H9 (cell line): ENCODE measurements around the gene BLVRB. TPM values are rescaled to one million over a fixed set of nuclear protein-coding genes. Genes with fewer than 3 reads are reported as not detected.

Source experiments
- DNase-seq: peaks from one replicate; pipeline ENCODE4 v3.0.0-alpha.2; 2017
- H2AFZ ChIP-seq: one replicate; pipeline ENCODE4 v1.6.1; 2013; ENCODE audit warnings: mild to moderate bottlenecking, low read length, control low read depth, moderate library complexity
- H2AK5ac ChIP-seq: 2 replicates; pipeline ENCODE4 v1.6.1; 2013; ENCODE audit warnings: low read length, control low read depth, mixed read lengths; ENCODE audit not compliant: insufficient read length
- H2BK120ac ChIP-seq: one replicate; pipeline ENCODE4 v1.6.1; 2013; ENCODE audit warnings: low read depth, mild to moderate bottlenecking, low read length, control low read depth, inconsistent platforms; ENCODE audit not compliant: poor library complexity, severe bottlenecking
- H2BK12ac ChIP-seq: 2 replicates; pipeline ENCODE4 v1.6.1; 2013; ENCODE audit warnings: low read length, control low read depth, mixed read lengths, low read depth; ENCODE audit not compliant: insufficient read length
- H2BK15ac ChIP-seq: 2 replicates; pipeline ENCODE4 v1.6.1; 2013; ENCODE audit warnings: low read depth, low read length, control low read depth
- H2BK20ac ChIP-seq: one replicate; pipeline ENCODE4 v1.6.1; 2013; ENCODE audit warnings: low read depth, mild to moderate bottlenecking, low read length, control low read depth, inconsistent platforms; ENCODE audit not compliant: poor library complexity, severe bottlenecking
- H2BK5ac ChIP-seq: 2 replicates; pipeline ENCODE4 v1.6.1; 2013; ENCODE audit warnings: low read length, control low read depth, mixed read lengths; ENCODE audit not compliant: insufficient read length
- H3K14ac ChIP-seq: 2 replicates; pipeline ENCODE4 v1.6.1; 2013; ENCODE audit warnings: low read length, control low read depth; ENCODE audit not compliant: insufficient read depth
- H3K18ac ChIP-seq: 2 replicates; pipeline ENCODE4 v1.6.1; 2013; ENCODE audit warnings: low read depth, mild to moderate bottlenecking, mixed read lengths, low read length, control low read depth; ENCODE audit not compliant: insufficient read length
- H3K23ac ChIP-seq: 2 replicates; pipeline ENCODE4 v1.6.1; 2013; ENCODE audit warnings: low read length, control low read depth, mixed read lengths, low read depth; ENCODE audit not compliant: insufficient read length
- H3K23me2 ChIP-seq: 2 replicates; pipeline ENCODE4 v1.6.1; 2013; ENCODE audit warnings: low read depth, mild to moderate bottlenecking, mixed read lengths, low read length, control low read depth; ENCODE audit not compliant: insufficient read length, poor library complexity, severe bottlenecking
- H3K27ac ChIP-seq: 2 replicates; pipeline ENCODE4 v1.5.1; 2013; ENCODE audit warnings: low read length, control low read depth, mixed read lengths, low read depth; ENCODE audit not compliant: insufficient read length
- H3K27me3 ChIP-seq: 2 replicates; pipeline ENCODE4 v1.6.1; 2013; ENCODE audit warnings: low read length, control low read depth, inconsistent platforms; ENCODE audit not compliant: insufficient read depth
- H3K4ac ChIP-seq: 2 replicates; pipeline ENCODE4 v1.6.1; 2013; ENCODE audit warnings: low read depth, mild to moderate bottlenecking, control low read depth, inconsistent platforms, low read length, moderate library complexity
- H3K4me1 ChIP-seq: 2 replicates; pipeline ENCODE4 v1.6.1; 2013; ENCODE audit warnings: low read length, control low read depth, inconsistent platforms; ENCODE audit not compliant: insufficient read depth
- H3K4me2 ChIP-seq: 2 replicates; pipeline ENCODE4 v1.6.1; 2013; ENCODE audit warnings: low read length, control low read depth, mixed read lengths; ENCODE audit not compliant: insufficient read length, insufficient read depth
- H3K56ac ChIP-seq: 2 replicates; pipeline ENCODE4 v1.6.1; 2013; ENCODE audit warnings: low read depth, mild to moderate bottlenecking, mixed read lengths, low read length, control low read depth; ENCODE audit not compliant: insufficient read length
- H3K79me1 ChIP-seq: 2 replicates; pipeline ENCODE4 v1.6.1; 2013; ENCODE audit warnings: low read depth, mild to moderate bottlenecking, moderate library complexity, low read length, control low read depth, inconsistent platforms; ENCODE audit not compliant: insufficient read depth, poor library complexity, severe bottlenecking
- H3K79me2 ChIP-seq: 2 replicates; pipeline ENCODE4 v1.6.1; 2013; ENCODE audit warnings: low read length, control low read depth, inconsistent platforms; ENCODE audit not compliant: insufficient read depth
- H3K9ac ChIP-seq: 2 replicates; pipeline ENCODE4 v1.6.1; 2013; ENCODE audit warnings: low read length, control low read depth, mixed read lengths; ENCODE audit not compliant: insufficient read length; ENCODE audit errors: extremely low read depth
- H3K9me3 ChIP-seq: one replicate; pipeline ENCODE4 v1.6.1; 2013; ENCODE audit warnings: low read depth, low read length, inconsistent platforms; ENCODE audit not compliant: control insufficient read depth
- H3T11ph ChIP-seq: one replicate; pipeline ENCODE4 v1.6.1; 2013; ENCODE audit warnings: mild to moderate bottlenecking, low read length, control low read depth, inconsistent platforms
- H4K20me1 ChIP-seq: one replicate; pipeline ENCODE4 v1.6.1; 2013; ENCODE audit not compliant: control insufficient read depth, insufficient read length, insufficient read depth
- H4K5ac ChIP-seq: 2 replicates; pipeline ENCODE4 v1.6.1; 2013; ENCODE audit warnings: low read depth, mild to moderate bottlenecking, mixed read lengths, low read length, control low read depth; ENCODE audit not compliant: insufficient read length
- H4K8ac ChIP-seq: replicated peaks from 2 replicates; pipeline ENCODE4 v1.6.1; 2013; ENCODE audit warnings: low read length, control low read depth, mixed read lengths, low read depth; ENCODE audit not compliant: insufficient read length
- H4K91ac ChIP-seq: 2 replicates; pipeline ENCODE4 v1.6.1; 2013; ENCODE audit warnings: low read depth, mild to moderate bottlenecking, moderate library complexity, mixed read lengths, low read length, control low read depth; ENCODE audit not compliant: insufficient read length
- H3K27ac Mint-ChIP-seq, 3 experiments: 2 replicates in 2 of 3; 3 replicates in 1 of 3; pipeline ENCODE4 v1.8.0; 2020 to 2021; ENCODE audit warnings: mixed read lengths in 3 of 3, mild to moderate bottlenecking in 1 of 3, moderate library complexity in 1 of 3
- H3K27me3 Mint-ChIP-seq: 2 replicates; pipeline ENCODE4 v1.8.0; 2021; ENCODE audit warnings: low read depth, mild to moderate bottlenecking, moderate library complexity, mixed read lengths
- H3K36me3 Mint-ChIP-seq, 3 experiments: 2 replicates in 2 of 3; 3 replicates in 1 of 3; pipeline ENCODE4 v1.8.0; 2020 to 2021; ENCODE audit warnings: low read depth in 3 of 3, mixed read lengths in 3 of 3; ENCODE audit not compliant: insufficient read depth in 1 of 3
- H3K4me1 Mint-ChIP-seq, 2 experiments: 2 replicates each; pipeline ENCODE4 v1.8.0; 2020; ENCODE audit warnings: mixed read lengths in 2 of 2
- H3K4me3 Mint-ChIP-seq, 2 experiments: 2 replicates in 1 of 2; 3 replicates in 1 of 2; pipeline ENCODE4 v1.8.0; 2020 to 2021; ENCODE audit warnings: mild to moderate bottlenecking in 2 of 2, mixed read lengths in 2 of 2, moderate library complexity in 1 of 2
- H3K9me3 Mint-ChIP-seq, 2 experiments: 2 replicates in 1 of 2; 3 replicates in 1 of 2; pipeline ENCODE4 v1.8.0; 2020; ENCODE audit warnings: mild to moderate bottlenecking in 2 of 2, mixed read lengths in 2 of 2, moderate library complexity in 1 of 2
- CTCF ChIP-seq: fragments of 200-600 bp; sonication (generic); conservative IDR thresholded peaks from 3 replicates; pipeline ENCODE4 v1.8.0; 2021; ENCODE audit warnings: antibody characterized with exemption, mild to moderate bottlenecking
- WGBS: extraction: QIAGEN DNeasy Blood & Tissue Kit; methylation state at CpG from one replicate; pipeline ENCODE4 v1.1.7; 2013; ENCODE audit warnings: missing lambda C conversion rate, low lambda C conversion rate, mixed read lengths; ENCODE audit not compliant: insufficient read length; ENCODE audit errors: extremely low coverage; 5-methylcytosine and 5-hydroxymethylcytosine counted together
- total RNA-seq: library from RNA; stranded (reverse); gene quantifications from 2 replicates; pipeline ENCODE4 v1.2.1, GENCODE V29; 2021

The BLVRB gene
- total RNA-seq, 1 experiment from 2014 or later, result 27.9 TPM

DNA sequence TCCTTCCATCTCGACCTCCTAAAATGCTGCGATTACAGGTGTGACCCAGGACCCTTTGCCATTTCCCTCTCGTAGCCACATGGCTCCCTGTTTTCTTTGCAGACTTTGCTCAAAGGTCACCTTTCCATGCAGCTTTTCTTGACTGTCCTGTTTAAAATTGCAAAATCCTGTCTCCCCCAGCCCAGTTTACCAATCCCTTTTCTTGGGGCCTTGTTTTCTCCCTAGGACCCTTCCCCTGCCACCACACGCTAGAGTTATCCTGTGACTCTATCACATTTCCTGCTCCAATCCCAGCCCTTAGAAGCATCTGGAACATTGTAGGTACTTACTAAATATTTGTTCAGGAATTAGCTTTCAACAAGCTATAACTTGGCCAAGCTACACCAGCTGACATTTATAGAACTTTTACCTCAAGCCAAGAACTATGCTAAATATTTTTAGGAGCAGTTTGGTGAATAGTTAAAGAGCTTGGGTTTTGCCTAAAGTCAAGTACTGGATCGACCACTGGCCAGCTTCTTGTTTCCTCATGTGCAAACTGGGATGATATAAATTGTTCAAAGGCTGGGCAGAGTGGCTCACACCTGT lies 12.3 kb downstream of the BLVRB start:
- Histone ChIP-seq H3K23me2 (no peaks in the 10 kb centered on the region), H2BK5ac (no peak overlapping the region), H3K79me1 (no peaks in the 10 kb centered on the region), H2AFZ (no peak overlapping the region), H3K56ac (no peak overlapping the region), H3K4me1 (no peaks in the 10 kb centered on the region), H2BK20ac (no peak overlapping the region), H3K79me2 (no peaks in the 10 kb centered on the region), H3K27ac (no peak overlapping the region), H3K27me3 (no peaks in the 10 kb centered on the region), H4K8ac (no peak overlapping the region), H2BK120ac (no peak overlapping the region), H3K9me3 (no peaks in the 10 kb centered on the region), H2AK5ac (no peak overlapping the region), H3K4ac (no peak overlapping the region), H4K91ac (no peak overlapping the region), H2BK12ac (no peak overlapping the region), H4K5ac (no peak overlapping the region), H4K20me1 (no peaks in the 10 kb centered on the region), H3K4me2 (no peak overlapping the region), H3K9ac (no peak overlapping the region), H3K23ac (no peak overlapping the region), H3K14ac (no peak overlapping the region), H2BK15ac (no peak overlapping the region), H3T11ph (no peak overlapping the region), H3K18ac (no peak overlapping the region)
- H3K9me3 Mint-ChIP-seq, result no peaks in the 10 kb centered on the region
- H3K27me3 Mint-ChIP-seq, result no peaks in the 10 kb centered on the region
- peaks cover 6 to 7% of the 10 kb centered on the region in 2 experiments for H3K4me1 Mint-ChIP-seq
- TF ChIP-seq CTCF, result no peak
- DNase-seq, result no peak
- WGBS, result no CpG with 5 or more reads among the region's 5 CpGs
- H3K4me3 Mint-ChIP-seq, result no peak overlapping the region
- peaks cover 0 to 11% (median 4%) of the 10 kb centered on the region in 3 experiments; a peak in 5 of 7 replicates for H3K36me3 Mint-ChIP-seq
- peak overlapping the region in 1 of 3 experiments; percentile 4; a peak in 2 of 7 replicates for H3K27ac Mint-ChIP-seq
